ENCODE results near the gene RFESD. TPM values are rescaled to one million over a fixed set of nuclear protein-coding genes. Genes with fewer than 3 reads are reported as not detected.

Gene RFESD
- total RNA-seq, 1 donor: 4.7 TPM

DNA sequence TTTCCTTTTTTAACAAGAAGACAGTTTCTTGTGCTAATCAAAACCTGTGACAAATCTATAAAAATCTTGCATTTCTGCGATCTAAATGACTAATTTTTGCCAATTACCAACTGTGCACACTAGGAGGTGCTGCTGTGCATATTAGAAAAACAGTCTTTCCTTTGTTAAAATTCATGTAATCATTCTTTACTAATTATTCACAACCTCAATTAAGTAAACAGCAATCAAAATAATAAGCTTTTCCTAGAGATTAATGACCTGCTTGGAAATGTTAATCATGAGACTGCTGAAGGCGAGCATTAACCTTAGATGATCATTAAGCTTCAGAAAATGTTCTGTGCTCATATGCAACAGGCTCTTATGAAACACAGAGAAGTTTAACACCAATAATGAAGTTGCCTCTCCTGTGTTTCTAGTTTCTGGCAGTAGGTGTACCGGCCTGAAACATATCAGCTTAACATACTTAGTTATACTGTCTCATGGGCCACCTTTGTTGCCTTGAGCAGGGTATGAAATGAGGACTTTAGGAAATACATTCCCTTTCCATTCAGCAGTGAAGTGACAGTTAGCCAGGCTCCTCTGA, 17.7 kb downstream of the RFESD start:
- TF ChIP-seq, protein P1, sequence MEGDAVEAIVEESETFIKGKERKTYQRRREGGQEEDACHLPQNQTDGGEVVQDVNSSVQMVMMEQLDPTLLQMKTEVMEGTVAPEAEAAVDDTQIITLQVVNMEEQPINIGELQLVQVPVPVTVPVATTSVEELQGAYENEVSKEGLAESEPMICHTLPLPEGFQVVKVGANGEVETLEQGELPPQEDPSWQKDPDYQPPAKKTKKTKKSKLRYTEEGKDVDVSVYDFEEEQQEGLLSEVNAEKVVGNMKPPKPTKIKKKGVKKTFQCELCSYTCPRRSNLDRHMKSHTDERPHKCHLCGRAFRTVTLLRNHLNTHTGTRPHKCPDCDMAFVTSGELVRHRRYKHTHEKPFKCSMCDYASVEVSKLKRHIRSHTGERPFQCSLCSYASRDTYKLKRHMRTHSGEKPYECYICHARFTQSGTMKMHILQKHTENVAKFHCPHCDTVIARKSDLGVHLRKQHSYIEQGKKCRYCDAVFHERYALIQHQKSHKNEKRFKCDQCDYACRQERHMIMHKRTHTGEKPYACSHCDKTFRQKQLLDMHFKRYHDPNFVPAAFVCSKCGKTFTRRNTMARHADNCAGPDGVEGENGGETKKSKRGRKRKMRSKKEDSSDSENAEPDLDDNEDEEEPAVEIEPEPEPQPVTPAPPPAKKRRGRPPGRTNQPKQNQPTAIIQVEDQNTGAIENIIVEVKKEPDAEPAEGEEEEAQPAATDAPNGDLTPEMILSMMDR (IDR thresholded peaks at IDR 0.05; ENCODE audit: insufficient read depth, low read length): peak; percentile 83
- no peak overlapping the region for H3K4me3 ChIP-seq (ENCODE audit: low read depth, low read length)
- peak; percentile 72 for DNase-seq (ENCODE audit: low read depth)

DNA sequence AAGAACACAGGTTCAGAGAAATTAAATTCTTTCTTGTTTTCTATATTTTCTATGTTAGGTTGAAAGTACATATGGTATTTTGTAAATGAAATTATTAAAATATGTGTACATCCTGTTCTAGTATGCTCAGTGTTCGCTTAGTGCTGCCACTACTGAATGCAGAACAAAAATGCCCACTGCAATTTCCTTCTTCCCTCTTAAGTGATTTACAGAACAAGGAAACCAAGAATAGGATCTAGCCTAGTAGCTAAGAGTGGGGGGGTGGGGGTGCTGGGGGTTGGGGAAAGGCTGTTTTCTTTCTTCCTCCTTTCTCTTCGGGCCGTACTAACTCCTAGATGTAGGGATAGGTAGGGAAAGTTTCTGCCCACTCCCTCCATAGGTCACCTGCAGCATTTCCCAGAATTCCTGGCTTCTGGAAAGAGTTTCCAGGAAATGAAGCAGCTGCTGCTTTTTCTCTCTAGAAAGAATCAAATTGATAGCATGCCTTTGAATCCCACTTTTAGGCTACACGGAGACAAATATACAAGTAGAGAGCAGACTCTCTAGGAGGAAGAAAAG, 20.6 kb downstream of the RFESD start:
- DNase-seq (ENCODE audit: low read depth): no peak
- TF ChIP-seq, protein P1 (IDR thresholded peaks at IDR 0.05; ENCODE audit: insufficient read depth, low read length): no peak
- no peak overlapping the region for H3K4me3 ChIP-seq (ENCODE audit: low read depth, low read length)

DNA sequence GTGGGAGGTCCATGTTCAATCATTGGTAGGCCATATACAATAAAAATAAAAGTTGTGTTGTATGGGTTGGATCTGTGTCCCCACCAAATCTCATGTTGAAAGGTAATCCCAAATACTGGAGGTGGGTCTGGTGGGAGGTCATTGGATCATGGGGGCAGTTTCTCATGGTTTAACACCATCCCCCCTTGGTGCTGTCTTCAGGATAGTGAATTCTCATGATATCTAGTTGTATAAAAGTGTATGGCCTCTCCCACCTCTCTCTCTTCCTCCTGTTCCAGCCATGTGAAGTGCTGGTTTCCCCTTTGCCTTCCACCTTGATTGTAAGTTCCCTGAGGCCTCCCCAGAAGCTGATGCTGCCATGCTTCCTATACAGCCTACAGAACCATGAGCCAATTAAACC, 21.1 kb downstream of the RFESD start:
- DNase-seq (ENCODE audit: low read depth): no peak
- no peak overlapping the region for H3K4me3 ChIP-seq (ENCODE audit: low read depth, low read length)
- TF ChIP-seq, protein P1 (IDR thresholded peaks at IDR 0.05; ENCODE audit: insufficient read depth, low read length): no peak

DNA sequence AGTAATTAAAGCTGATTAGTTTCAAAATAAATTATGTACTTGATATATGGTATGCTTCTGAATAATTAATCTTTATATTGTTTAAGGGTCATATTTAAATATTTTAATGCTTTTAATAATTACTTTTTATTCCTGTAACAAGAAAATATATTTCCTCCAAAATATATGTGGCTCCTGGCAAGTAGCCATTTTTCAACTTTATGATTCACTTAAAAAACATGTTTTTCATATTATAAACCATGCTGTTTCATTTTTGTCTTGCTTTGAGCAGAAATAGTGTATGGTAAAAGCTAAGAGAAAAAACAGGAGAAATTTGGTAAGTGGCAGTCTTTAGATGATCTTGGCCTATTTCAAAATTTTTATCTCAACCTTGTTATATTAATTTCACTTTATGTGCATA, 21.6 kb downstream of the RFESD start:
- TF ChIP-seq, protein P1 (IDR thresholded peaks at IDR 0.05; ENCODE audit: insufficient read depth, low read length): no peak
- no peak overlapping the region for H3K4me3 ChIP-seq (ENCODE audit: low read depth, low read length)
- DNase-seq (ENCODE audit: low read depth): peak; percentile 64

DNA sequence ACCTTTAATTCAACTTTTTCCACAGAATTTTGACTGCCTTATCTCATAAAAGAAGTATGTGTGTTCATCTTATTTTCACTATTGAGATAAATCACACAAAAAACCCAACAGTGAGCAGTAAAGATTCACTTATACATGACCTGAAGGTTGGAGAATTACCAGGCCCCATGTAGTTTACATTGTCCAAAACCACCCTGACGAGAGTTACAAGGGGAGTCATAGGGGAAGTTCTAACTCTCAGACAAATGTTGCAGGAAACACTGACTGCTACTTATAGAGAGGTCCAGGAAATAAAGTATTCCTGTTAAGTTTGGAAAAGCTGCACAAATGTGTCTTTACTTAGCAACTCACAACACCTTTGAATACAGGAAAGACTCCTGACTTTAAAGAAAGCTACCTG, 22.2 kb downstream of the RFESD start:
- no peak overlapping the region for H3K4me3 ChIP-seq (ENCODE audit: low read depth, low read length)
- DNase-seq (ENCODE audit: low read depth): peak; percentile 14
- TF ChIP-seq, protein P1 (IDR thresholded peaks at IDR 0.05; ENCODE audit: insufficient read depth, low read length): no peak

DNA sequence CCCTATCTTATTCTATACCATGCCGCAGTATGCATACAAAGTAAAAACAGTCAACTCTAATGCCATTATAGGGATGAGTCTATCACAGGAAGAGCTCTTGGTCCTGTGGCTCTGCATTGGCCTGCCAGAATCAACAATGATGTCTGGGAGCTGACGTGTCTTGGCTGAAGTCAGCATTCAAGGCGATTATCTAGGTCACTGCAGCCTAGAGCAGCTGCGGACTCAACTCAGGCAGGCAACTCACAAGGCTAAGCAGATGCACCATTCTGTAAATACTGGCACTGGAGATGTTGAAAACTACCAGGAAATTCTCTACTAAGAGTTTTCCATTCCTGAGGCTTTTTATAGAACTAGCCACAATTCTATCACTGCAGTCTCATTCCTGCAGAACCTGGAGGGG, 23.0 kb downstream of the RFESD start:
- TF ChIP-seq, protein P1 (IDR thresholded peaks at IDR 0.05; ENCODE audit: insufficient read depth, low read length): no peak
- DNase-seq (ENCODE audit: low read depth): peak; percentile 97
- H3K4me3 ChIP-seq (ENCODE audit: low read depth, low read length): no peak overlapping the region

DNA sequence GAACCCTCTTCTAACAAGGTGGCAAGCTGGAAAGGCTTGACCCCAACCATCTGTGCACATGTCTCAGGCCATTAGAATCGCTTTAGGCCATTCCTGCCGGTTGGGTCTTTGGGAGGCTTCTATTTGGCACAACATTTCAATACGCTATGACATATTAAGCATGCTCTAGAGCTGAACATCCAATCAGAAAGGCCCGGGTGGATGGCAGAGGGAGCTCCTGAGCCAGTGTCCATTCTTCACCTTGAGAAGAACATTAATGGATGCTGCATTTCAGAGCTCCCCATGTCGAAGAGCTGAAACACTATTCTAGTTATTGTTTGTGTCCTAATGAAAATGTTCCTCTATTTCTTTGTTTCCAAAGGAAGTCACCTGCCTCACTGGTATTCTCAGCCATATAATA, 23.4 kb downstream of the RFESD start:
- TF ChIP-seq, protein P1 (IDR thresholded peaks at IDR 0.05; ENCODE audit: insufficient read depth, low read length): no peak
- DNase-seq (ENCODE audit: low read depth): no peak
- no peak overlapping the region for H3K4me3 ChIP-seq (ENCODE audit: low read depth, low read length)
